Tibial artery (tissue), 4 donors: Measurements from ENCODE around the gene OR10G6.

Experiments used
- DNase-seq, 2 donors: peaks; one replicate each; pipeline ENCODE4 v3.0.0-alpha.2; 2019
- H3K27ac ChIP-seq, 2 donors: fragments of 200-600 bp; sonication (generic) in 1 of 2; 1 replicate in 1 of 2; 2 replicates in 1 of 2; pipeline ENCODE4 v1.5.1; 2018 to 2019; ENCODE audit warnings: mild to moderate bottlenecking in 1 of 2
- H3K27me3 ChIP-seq, 2 donors: fragments of 200-600 bp; sonication (generic) in 1 of 2; one replicate each; pipeline versions ENCODE4 v1.5.1 to v1.6.0; 2016 to 2019
- H3K36me3 ChIP-seq, 3 donors: fragments of 200-600 bp; sonication (generic) in 2 of 3; one replicate each; pipeline ENCODE4 v1.5.1; 2016 to 2019; ENCODE audit warnings: mild to moderate bottlenecking in 2 of 3
- H3K4me1 ChIP-seq, 4 donors: fragments of 200-600 bp; sonication (generic) in 2 of 4; 1 replicate in 3 of 4; 2 replicates in 1 of 4; pipeline ENCODE4 v1.5.1; 2016 to 2019
- H3K4me3 ChIP-seq, 2 donors: fragments of 200-600 bp; sonication (generic) in 1 of 2; 1 replicate in 1 of 2; 2 replicates in 1 of 2; pipeline ENCODE4 v1.5.1; 2018 to 2019; ENCODE audit warnings: mild to moderate bottlenecking in 2 of 2
- H3K9me3 ChIP-seq, 3 donors: fragments of 200-600 bp; sonication (generic) in 1 of 3; one replicate each; pipeline ENCODE4 v1.5.1; 2016 to 2019
- intact Hi-C: fragments of 100-400 bp; cut with DNase I; formaldehyde crosslinking; loops from one replicate; pipeline ENCODE4 v1.15.0; 2023; ENCODE audit warnings: low total_unique reads
- TF ChIP-seq, protein P1 (sequence below), 2 experiments: fragments of 200-600 bp in 1 of 2; fragments of 450-650 bp in 1 of 2; IDR thresholded peaks; one replicate each; pipeline ENCODE4 v1.5.1; 2017 to 2019; ENCODE audit warnings: antibody characterized with exemption in 2 of 2, mild to moderate bottlenecking in 1 of 2, moderate library complexity in 1 of 2

Gene OR10G6

DNA sequence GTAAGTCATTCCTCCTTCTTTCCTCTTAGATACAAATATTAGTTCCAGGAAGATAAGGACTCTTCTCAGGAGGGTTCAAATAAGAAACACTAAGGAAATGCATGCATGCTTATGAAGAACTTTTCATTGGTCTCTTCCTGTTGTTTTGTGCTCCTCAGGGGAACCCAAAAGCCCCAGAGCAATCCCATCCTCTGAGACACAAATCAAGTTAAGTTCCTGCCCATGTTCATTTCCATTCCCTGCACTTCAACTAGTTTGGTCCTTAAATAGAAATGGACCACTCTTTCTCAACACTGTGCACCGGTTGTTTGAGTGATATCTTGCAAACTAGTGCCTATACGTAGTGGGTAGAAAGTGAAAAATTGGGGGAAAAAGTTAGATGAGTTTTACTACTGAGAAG lies 17.7 kb upstream of the OR10G6 start, which contains the start of gene OR10G4:
OR10G4 (plus strand) TSS at position 301 of the 400 bp plus-strand sequence. CDS start 2,578 bp downstream, outside the sequence.
- Histone ChIP-seq H3K27ac (no peak within 1 kb of the TSS), H3K27me3 (no peaks in the 10 kb centered on the region), H3K4me3 (no peak within 1 kb of the TSS), H3K9me3 (no peaks in the 10 kb centered on the region), H3K36me3 (no peaks in the 10 kb centered on the region), H3K4me1 (no peaks in the 10 kb centered on the region)
- no peak for DNase-seq
- intact Hi-C loops: no loop called here
- TF ChIP-seq, protein P1, sequence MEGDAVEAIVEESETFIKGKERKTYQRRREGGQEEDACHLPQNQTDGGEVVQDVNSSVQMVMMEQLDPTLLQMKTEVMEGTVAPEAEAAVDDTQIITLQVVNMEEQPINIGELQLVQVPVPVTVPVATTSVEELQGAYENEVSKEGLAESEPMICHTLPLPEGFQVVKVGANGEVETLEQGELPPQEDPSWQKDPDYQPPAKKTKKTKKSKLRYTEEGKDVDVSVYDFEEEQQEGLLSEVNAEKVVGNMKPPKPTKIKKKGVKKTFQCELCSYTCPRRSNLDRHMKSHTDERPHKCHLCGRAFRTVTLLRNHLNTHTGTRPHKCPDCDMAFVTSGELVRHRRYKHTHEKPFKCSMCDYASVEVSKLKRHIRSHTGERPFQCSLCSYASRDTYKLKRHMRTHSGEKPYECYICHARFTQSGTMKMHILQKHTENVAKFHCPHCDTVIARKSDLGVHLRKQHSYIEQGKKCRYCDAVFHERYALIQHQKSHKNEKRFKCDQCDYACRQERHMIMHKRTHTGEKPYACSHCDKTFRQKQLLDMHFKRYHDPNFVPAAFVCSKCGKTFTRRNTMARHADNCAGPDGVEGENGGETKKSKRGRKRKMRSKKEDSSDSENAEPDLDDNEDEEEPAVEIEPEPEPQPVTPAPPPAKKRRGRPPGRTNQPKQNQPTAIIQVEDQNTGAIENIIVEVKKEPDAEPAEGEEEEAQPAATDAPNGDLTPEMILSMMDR (IDR thresholded peaks at IDR 0.05): no peak

- Histone ChIP-seq H3K4me3 (no peak overlapping the region), H3K9me3 (no peaks in the 10 kb centered on the region), H3K4me1 (no peaks in the 10 kb centered on the region), H3K27me3 (no peaks in the 10 kb centered on the region), H3K36me3 (no peaks in the 10 kb centered on the region), H3K27ac (no peak overlapping the region)
- intact Hi-C loops: no loop called here
- DNase-seq: no peak
- TF ChIP-seq, protein P1 (IDR thresholded peaks at IDR 0.05): no peak
These were observed 15.7 kb downstream of the OR10G6 start for GRCh38 chr11:123979311-123979710.

DNA sequence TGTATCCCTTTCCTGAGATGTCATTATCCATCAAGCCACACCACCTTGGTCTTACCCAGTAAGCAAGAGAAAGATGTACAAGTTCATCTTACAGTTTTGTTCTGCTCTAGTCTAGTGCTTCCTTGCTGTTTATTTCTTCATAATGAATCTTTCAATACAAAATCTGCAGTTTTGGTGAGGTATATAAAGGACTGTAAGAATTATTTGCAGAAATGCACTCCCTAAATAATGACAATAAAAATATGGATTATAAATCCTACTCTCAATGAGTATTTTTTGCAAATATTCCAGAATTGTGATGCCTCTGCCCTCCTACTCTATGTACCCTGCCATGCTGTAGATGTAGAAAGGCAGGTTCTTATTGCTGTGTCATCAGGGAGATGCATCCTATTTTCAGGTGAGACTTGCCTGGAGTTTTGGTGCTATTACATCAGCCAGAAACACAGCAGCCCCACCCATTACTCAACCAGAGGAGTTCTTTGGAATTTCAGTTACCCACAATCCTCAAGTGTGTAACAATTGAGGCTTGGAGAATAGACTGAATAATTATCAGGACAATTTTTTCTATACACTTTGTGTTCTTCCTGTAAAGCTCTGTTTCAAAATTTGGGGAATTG lies 17.1 kb downstream of the OR10G6 start, which contains the start of gene OR10S1:
OR10S1 (minus strand) TSS at position 51 of the 617 bp plus-strand sequence. CDS start 117 bp downstream, outside the sequence.
- no peak within 1 kb of the TSS for H3K4me3 ChIP-seq
- H3K9me3 ChIP-seq: no peaks in the 10 kb centered on the region
- TF ChIP-seq, protein P1 (IDR thresholded peaks at IDR 0.05): no peak
- H3K27ac ChIP-seq: no peak within 1 kb of the TSS
- no peaks in the 10 kb centered on the region for H3K36me3 ChIP-seq
- no peak for DNase-seq
- intact Hi-C loops: no loop called here
- no peaks in the 10 kb centered on the region for H3K27me3 ChIP-seq
- H3K4me1 ChIP-seq: no peaks in the 10 kb centered on the region

GRCh38 chr11:123976770-123977560 lies 18.0 kb downstream of the OR10G6 start:
- H3K4me1 ChIP-seq: no peaks in the 10 kb centered on the region
- DNase-seq: no peak
- H3K9me3 ChIP-seq: no peaks in the 10 kb centered on the region
- TF ChIP-seq, protein P1 (IDR thresholded peaks at IDR 0.05): no peak
- H3K27me3 ChIP-seq: no peaks in the 10 kb centered on the region
- no peak overlapping the region for H3K27ac ChIP-seq
- no peaks in the 10 kb centered on the region for H3K36me3 ChIP-seq
- H3K4me3 ChIP-seq: no peak overlapping the region
- intact Hi-C loops: no loop called here

- no peaks in the 10 kb centered on the region for H3K36me3 ChIP-seq
- intact Hi-C loops: no loop called here
- H3K27ac ChIP-seq: no peak overlapping the region
- H3K4me1 ChIP-seq: no peaks in the 10 kb centered on the region
- H3K27me3 ChIP-seq: no peaks in the 10 kb centered on the region
- TF ChIP-seq, protein P1 (IDR thresholded peaks at IDR 0.05): no peak
- no peak for DNase-seq
- no peaks in the 10 kb centered on the region for H3K9me3 ChIP-seq
- H3K4me3 ChIP-seq: no peak overlapping the region
These were observed 21.1 kb downstream of the OR10G6 start for GRCh38 chr11:123973816-123974215.
